Endodermal cell (in vitro differentiated cells): ENCODE measurements around the gene CDC42BPB. TPM values are rescaled to one million over a fixed set of nuclear protein-coding genes. Genes with fewer than 3 reads are reported as not detected.

Experiments
- DNase-seq: peaks from one replicate; pipeline ENCODE4 v3.0.0-alpha.2; 2017
- H3K27ac ChIP-seq: 2 replicates; pipeline ENCODE4 v1.5.1; 2013; ENCODE audit warnings: mild to moderate bottlenecking, low read depth, low read length, moderate library complexity
- H3K27me3 ChIP-seq: 2 replicates; pipeline ENCODE4 v1.6.1; 2013; ENCODE audit warnings: mild to moderate bottlenecking, low read length, moderate library complexity; ENCODE audit not compliant: insufficient read depth, control insufficient read depth, poor library complexity, severe bottlenecking
- H3K36me3 ChIP-seq: 2 replicates; pipeline ENCODE4 v1.7.0; 2013; ENCODE audit warnings: mild to moderate bottlenecking, low read length, moderate library complexity; ENCODE audit not compliant: control insufficient read depth, insufficient read depth
- H3K4me1 ChIP-seq: one replicate; pipeline ENCODE4 v1.7.0; 2013; ENCODE audit warnings: low read length; ENCODE audit not compliant: control insufficient read depth, insufficient read depth
- H3K4me3 ChIP-seq: 2 replicates; pipeline ENCODE4 v1.5.1; 2013; ENCODE audit warnings: mild to moderate bottlenecking, low read length, moderate library complexity
- H3K9ac ChIP-seq: 2 replicates; pipeline ENCODE4 v1.6.1; 2013; ENCODE audit warnings: mild to moderate bottlenecking, low read length, moderate library complexity; ENCODE audit not compliant: poor library complexity, severe bottlenecking; ENCODE audit errors: extremely low read depth
- H3K9me3 ChIP-seq: 2 replicates; pipeline ENCODE4 v1.6.1; 2013; ENCODE audit warnings: mild to moderate bottlenecking, low read length, moderate library complexity; ENCODE audit not compliant: control insufficient read depth
- H3K27ac Mint-ChIP-seq: 2 replicates; pipeline ENCODE4 v1.8.0; 2020; ENCODE audit warnings: mixed read lengths
- H3K27me3 Mint-ChIP-seq: 2 replicates; pipeline ENCODE4 v1.8.0; 2021; ENCODE audit warnings: mild to moderate bottlenecking, mixed read lengths; ENCODE audit not compliant: insufficient read depth
- H3K36me3 Mint-ChIP-seq: 2 replicates; pipeline ENCODE4 v1.8.0; 2020; ENCODE audit warnings: low read depth, mixed read lengths
- H3K4me1 Mint-ChIP-seq: 2 replicates; pipeline ENCODE4 v1.8.0; 2020; ENCODE audit warnings: mixed read lengths
- H3K4me3 Mint-ChIP-seq: 2 replicates; pipeline ENCODE4 v1.8.0; 2020; ENCODE audit warnings: mild to moderate bottlenecking, moderate library complexity, mixed read lengths
- H3K9me3 Mint-ChIP-seq: 2 replicates; pipeline ENCODE4 v1.8.0; 2020; ENCODE audit warnings: mild to moderate bottlenecking, mixed read lengths
- CTCF ChIP-seq: fragments of 200-600 bp; sonication (generic); conservative IDR thresholded peaks from 2 replicates; pipeline ENCODE4 v1.5.0; 2021; ENCODE audit warnings: antibody characterized with exemption, mild to moderate bottlenecking
- WGBS, 2 experiments: methylation state at CpG; one replicate each; pipeline versions ENCODE4 v1.1.5 to v1.1.7; 2013; ENCODE audit warnings: missing lambda C conversion rate in 2 of 2, mixed read lengths in 1 of 2; ENCODE audit not compliant: insufficient coverage in 1 of 2, insufficient read length in 1 of 2; 5-methylcytosine and 5-hydroxymethylcytosine counted together
- total RNA-seq, 2 donors: library from RNA; stranded (reverse); fragmentation: NEBNext Ultra II Directional in 1 of 2; extraction: Animal tissue kit (Norgen Biotek cat#: 25700) in 1 of 2; gene quantifications; 2 replicates in 1 of 2; 3 replicates in 1 of 2; pipeline ENCODE4 v1.2.1, GENCODE V29; 2021

The CDC42BPB gene
- total RNA-seq, 2 donors from 2014 or later = 120 to 123 TPM

DNA sequence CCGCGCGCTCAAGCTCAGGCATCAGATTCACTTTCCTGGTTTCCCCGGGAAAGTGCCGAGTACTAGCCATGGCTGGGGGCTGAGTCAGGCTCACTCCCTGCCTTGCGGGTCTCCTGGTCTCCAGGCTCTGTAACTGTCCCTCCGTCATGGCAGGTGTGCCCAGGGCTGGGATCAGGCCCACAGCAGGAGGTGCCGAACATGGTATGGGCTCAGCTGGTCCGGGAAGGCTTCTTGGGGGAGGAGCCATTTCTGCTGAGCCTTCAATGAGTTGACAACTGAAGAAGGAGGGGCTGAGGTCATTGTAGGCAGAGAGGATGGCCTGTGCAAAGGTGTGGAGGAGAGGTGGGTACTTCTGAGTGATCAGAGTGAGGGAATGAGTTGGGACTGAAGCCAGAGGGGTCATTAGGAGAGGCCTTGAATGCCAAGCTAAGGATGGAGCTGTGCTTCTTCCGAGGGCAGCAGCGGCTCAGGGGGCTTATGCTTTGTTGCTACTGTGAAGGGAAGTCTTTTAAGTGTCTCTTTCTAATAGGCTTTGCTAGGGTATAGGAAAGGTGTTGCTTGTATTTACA, 37.9 kb upstream of the CDC42BPB start:
- peaks cover 11% of the 10 kb centered on the region for H3K27me3 Mint-ChIP-seq
- no peak for DNase-seq
- no peak overlapping the region for H3K27ac ChIP-seq
- no peaks in the 10 kb centered on the region for H3K36me3 ChIP-seq
- peaks cover 8% of the 10 kb centered on the region for H3K4me1 ChIP-seq
- no peak overlapping the region for H3K27ac Mint-ChIP-seq
- no peak for TF ChIP-seq CTCF
- no peaks in the 10 kb centered on the region for H3K9me3 Mint-ChIP-seq
- H3K36me3 Mint-ChIP-seq = no peaks in the 10 kb centered on the region
- H3K4me3 ChIP-seq = no peak overlapping the region
- H3K4me1 Mint-ChIP-seq = peaks cover 6% of the 10 kb centered on the region
- H3K27me3 ChIP-seq = peaks cover 8% of the 10 kb centered on the region
- no peak overlapping the region for H3K9ac ChIP-seq
- H3K9me3 ChIP-seq = no peaks in the 10 kb centered on the region
- 83 to 85% methylated on average over 9 to 11 of the region's 11 CpGs for WGBS, 2 experiments
- no peak overlapping the region for H3K4me3 Mint-ChIP-seq

GRCh38 chr14:103094406-103095209, 37.3 kb upstream of the CDC42BPB start, which contains the start of gene EXOC3L4:
TSS of gene EXOC3L4 (plus strand) at chr14:103094725. CDS start at chr14:103100220, 5,495 bp downstream.
- 91 to 93% methylated on average over 18 to 23 of the region's 23 CpGs for WGBS, 2 experiments
- H3K4me3 ChIP-seq = no peak within 1 kb of the TSS
- peaks cover 8% of the 10 kb centered on the region for H3K27me3 ChIP-seq
- no peaks in the 10 kb centered on the region for H3K9me3 Mint-ChIP-seq
- no peak within 1 kb of the TSS for H3K27ac ChIP-seq
- no peaks in the 10 kb centered on the region for H3K36me3 Mint-ChIP-seq
- no peaks in the 10 kb centered on the region for H3K9me3 ChIP-seq
- peaks cover 8% of the 10 kb centered on the region for H3K4me1 ChIP-seq
- H3K4me3 Mint-ChIP-seq = no peak within 1 kb of the TSS
- no peak for DNase-seq
- no peak for TF ChIP-seq CTCF
- H3K9ac ChIP-seq = no peak within 1 kb of the TSS
- peaks cover 11% of the 10 kb centered on the region for H3K27me3 Mint-ChIP-seq
- H3K4me1 Mint-ChIP-seq = peaks cover 4% of the 10 kb centered on the region
- no peaks in the 10 kb centered on the region for H3K36me3 ChIP-seq
- no peak within 1 kb of the TSS for H3K27ac Mint-ChIP-seq

- Mint-ChIP-seq H3K36me3 (no peaks in the 10 kb centered on the region), H3K4me3 (no peak overlapping the region), H3K27ac (no peak overlapping the region), H3K4me1 (peaks cover 4% of the 10 kb centered on the region), H3K9me3 (no peaks in the 10 kb centered on the region), H3K27me3 (peaks cover 13% of the 10 kb centered on the region)
- WGBS, 2 experiments = 61 to 81% methylated on average over 4 to 13 of the region's 13 CpGs
- Histone ChIP-seq H3K27me3 (peaks cover 8% of the 10 kb centered on the region), H3K4me1 (peaks cover 2% of the 10 kb centered on the region), H3K4me3 (no peak overlapping the region), H3K36me3 (no peaks in the 10 kb centered on the region), H3K9ac (no peak overlapping the region), H3K9me3 (no peaks in the 10 kb centered on the region), H3K27ac (no peak overlapping the region)
- DNase-seq = no peak
- TF ChIP-seq CTCF = no peak
These were observed 36.6 kb upstream of the CDC42BPB start for GRCh38 chr14:103093856-103094405.
